ENCODE results near the gene PPP1R26. TPM values are rescaled to one million over a fixed set of nuclear protein-coding genes. Genes with fewer than 3 reads are reported as not detected.

PPP1R26 gene
- total RNA-seq, 1 donor from 2014 or later = 6.7 TPM

DNA sequence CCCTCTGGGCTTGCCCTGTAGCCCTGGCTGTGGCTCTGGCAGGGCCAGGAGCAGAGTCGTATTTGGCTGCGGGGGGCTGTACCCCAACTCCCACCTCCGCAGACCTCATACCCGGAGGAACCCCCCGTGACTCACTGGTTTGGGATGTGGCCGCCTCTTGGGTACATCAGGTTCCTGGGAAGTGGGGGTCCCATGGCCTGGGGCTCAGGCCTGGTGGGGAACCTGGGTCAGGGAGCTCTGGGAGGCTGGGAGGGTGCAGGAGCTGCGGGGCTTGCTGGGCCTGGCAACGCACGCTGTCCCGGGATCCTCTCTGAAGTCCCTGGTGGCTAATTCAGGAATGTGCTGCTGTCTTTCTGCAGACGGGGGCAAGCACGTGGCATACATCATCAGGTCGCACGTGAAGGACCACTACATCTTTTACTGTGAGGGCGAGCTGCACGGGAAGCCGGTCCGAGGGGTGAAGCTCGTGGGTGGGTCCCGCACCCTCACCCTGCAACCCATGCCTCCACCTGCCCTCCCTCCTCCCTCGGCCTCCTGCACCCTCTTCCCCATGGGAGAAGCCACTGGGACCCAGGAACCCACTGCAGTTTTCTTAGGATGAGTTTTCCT lies 44.0 kb downstream of the PPP1R26 start:
- no peak overlapping the region for H3K4me3 Mint-ChIP-seq
- H3K9me3 Mint-ChIP-seq = no peaks in the 10 kb centered on the region
- ChIA-PET POLR2A (no interaction called here), CTCF (no interaction called here)
- intact Hi-C loops (cut with micrococcal nuclease) = no loop called here
- H3K27ac Mint-ChIP-seq = no peak overlapping the region
- ATAC-seq (ENCODE audit: low read depth) (no peak), DNase-seq (no peak)
- no peaks in the 10 kb centered on the region for H3K4me1 Mint-ChIP-seq
- TF ChIP-seq, protein P1, sequence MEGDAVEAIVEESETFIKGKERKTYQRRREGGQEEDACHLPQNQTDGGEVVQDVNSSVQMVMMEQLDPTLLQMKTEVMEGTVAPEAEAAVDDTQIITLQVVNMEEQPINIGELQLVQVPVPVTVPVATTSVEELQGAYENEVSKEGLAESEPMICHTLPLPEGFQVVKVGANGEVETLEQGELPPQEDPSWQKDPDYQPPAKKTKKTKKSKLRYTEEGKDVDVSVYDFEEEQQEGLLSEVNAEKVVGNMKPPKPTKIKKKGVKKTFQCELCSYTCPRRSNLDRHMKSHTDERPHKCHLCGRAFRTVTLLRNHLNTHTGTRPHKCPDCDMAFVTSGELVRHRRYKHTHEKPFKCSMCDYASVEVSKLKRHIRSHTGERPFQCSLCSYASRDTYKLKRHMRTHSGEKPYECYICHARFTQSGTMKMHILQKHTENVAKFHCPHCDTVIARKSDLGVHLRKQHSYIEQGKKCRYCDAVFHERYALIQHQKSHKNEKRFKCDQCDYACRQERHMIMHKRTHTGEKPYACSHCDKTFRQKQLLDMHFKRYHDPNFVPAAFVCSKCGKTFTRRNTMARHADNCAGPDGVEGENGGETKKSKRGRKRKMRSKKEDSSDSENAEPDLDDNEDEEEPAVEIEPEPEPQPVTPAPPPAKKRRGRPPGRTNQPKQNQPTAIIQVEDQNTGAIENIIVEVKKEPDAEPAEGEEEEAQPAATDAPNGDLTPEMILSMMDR (IDR thresholded peaks at IDR 0.05) = no peak
- H3K36me3 Mint-ChIP-seq (ENCODE audit: low read depth) = no peaks in the 10 kb centered on the region
- no peaks in the 10 kb centered on the region for H3K27me3 Mint-ChIP-seq

DNA sequence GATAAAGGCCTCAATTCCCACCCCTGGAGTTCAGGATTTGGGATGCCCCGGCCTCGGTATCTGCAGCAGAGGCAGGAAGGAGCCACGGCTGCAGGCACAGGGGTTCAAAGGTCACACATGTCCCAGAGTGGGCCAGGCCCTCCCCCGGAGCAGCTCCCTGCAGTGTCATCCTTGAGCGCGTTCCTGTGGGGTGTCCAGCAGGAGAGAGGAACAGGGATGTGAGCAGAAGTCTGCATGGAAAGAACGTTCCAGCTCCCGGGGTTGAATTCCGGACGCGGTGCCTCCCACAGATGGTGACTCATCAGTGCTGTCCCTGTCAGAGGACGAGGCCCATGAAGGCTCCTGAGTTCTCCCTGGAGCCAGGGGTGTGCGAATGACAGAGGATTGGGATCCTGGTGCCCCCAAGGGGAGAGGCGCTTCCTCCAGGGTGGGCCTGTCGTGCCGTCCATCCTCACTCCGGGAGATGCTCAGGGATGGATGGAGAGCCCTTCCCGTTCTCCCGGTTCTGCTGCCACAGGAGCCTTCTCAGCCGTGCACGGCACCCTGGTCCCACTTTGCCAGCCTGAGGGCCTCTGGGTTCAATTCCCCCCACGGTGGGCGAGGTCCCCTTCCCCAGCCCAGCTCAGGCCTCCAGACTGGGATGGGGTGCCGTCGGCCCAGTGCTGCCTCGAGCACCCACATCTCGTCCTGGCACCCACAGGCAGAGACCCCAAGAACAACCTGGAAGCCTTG lies 44.7 kb downstream of the PPP1R26 start:
- Mint-ChIP-seq H3K9me3 (no peaks in the 10 kb centered on the region), H3K4me3 (no peak overlapping the region), H3K27ac (no peak overlapping the region), H3K4me1 (no peaks in the 10 kb centered on the region), H3K27me3 (no peaks in the 10 kb centered on the region), H3K36me3 (ENCODE audit: low read depth) (no peaks in the 10 kb centered on the region)
- DNase-seq = no peak
- TF ChIP-seq, protein P1 (IDR thresholded peaks at IDR 0.05) = no peak
- POLR2A ChIA-PET = no interaction called here
- intact Hi-C loops (cut with micrococcal nuclease) = no loop called here
- no peak for ATAC-seq (ENCODE audit: low read depth)
- CTCF ChIA-PET = no interaction called here

DNA sequence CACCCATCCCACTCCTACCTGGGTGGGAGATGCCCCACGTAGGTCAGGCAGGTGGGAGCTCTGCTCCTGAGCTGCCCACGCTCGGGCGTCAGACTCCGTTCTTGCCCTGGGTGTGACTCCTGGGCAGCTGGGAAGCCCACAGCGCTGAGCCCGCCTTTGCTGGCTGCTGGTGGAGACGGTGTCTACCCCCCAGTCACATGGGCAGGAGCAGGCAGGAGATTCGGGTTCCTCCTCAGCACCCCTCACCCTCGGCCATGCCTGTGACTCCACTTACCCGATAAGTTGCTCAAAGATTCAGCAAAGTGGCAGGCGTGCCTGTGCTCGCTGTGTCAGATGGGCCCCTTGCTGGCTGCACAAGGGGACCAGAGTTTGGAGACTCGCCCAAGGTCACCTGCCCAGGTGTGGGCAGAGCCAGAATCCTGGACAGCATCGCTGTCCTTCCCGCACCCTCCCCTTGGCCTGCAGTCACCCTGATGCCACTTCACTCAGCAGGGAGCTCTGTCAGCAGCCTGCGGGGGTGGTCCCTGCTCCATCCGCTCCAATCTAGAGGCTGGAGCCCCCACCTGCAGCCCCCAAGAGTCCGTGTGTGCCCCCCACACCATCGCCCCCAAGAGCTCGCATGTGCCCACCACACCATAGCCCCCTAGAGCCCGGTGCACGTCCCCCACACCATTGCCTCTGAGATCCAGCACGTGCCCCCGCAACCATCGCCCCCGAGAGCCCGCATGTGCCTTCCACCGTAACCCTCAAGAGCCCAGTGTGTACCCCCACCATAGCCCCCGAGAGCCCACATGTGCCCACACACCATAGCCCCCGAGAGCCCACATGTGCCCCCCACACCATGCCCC lies 45.9 kb downstream of the PPP1R26 start:
- Mint-ChIP-seq H3K4me1 (no peaks in the 10 kb centered on the region), H3K27me3 (peaks cover 2% of the 10 kb centered on the region), H3K9me3 (no peaks in the 10 kb centered on the region), H3K36me3 (ENCODE audit: low read depth) (no peaks in the 10 kb centered on the region), H3K27ac (no peak overlapping the region), H3K4me3 (no peak overlapping the region)
- TF ChIP-seq, protein P1 (IDR thresholded peaks at IDR 0.05) = no peak
- ATAC-seq (ENCODE audit: low read depth) = no peak
- intact Hi-C loops (cut with micrococcal nuclease) = no loop called here
- ChIA-PET CTCF (no interaction called here), POLR2A (no interaction called here)
- no peak for DNase-seq

DNA sequence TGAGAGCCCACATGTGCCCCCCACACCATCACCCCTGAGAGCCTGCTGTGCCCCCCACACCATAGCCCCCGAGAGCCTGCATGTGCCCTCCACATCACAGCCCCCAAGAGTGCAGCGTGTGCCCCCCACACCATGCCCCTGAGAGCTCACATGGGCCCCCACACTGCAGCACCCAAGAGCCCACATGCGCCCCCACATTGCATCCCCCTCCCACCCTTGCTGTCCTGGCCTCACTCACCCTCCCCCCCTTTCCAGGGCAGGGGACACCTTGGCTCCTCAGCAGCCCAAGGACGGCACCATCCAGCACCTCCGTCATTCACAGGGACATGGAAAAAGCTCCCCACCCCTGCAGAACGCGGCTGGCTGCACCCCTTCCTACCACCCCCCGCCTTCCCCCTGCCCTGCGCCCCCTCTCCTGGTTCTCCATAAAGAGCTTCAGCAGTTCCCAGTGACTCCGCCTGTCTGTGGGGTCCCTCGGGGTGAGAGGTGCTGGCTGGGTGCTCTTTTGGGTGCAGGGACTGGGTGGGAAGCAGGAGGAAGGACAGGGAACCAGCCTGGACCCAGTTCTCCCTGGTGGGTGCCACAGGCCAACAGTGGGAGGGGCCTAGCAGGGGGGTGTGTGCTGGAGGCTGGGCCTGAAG lies 46.6 kb downstream of the PPP1R26 start:
- POLR2A ChIA-PET = no interaction called here
- Mint-ChIP-seq H3K4me1 (no peaks in the 10 kb centered on the region), H3K27ac (no peak overlapping the region), H3K4me3 (no peak overlapping the region), H3K27me3 (peaks cover 9% of the 10 kb centered on the region), H3K36me3 (ENCODE audit: low read depth) (no peaks in the 10 kb centered on the region), H3K9me3 (no peaks in the 10 kb centered on the region)
- intact Hi-C loops (cut with micrococcal nuclease) = no loop called here
- ATAC-seq (ENCODE audit: low read depth) (no peak), DNase-seq (no peak)
- CTCF ChIA-PET = no interaction called here
- TF ChIP-seq, protein P1 (IDR thresholded peaks at IDR 0.05) = no peak
